ACC112 (cell line): ENCODE measurements around the gene CNNM2.

Experiments
- H2AFZ ChIP-seq: fragments of 200-600 bp; sonication (generic); one replicate; pipeline ENCODE4 v1.6.0; 2017; ENCODE audit warnings: antibody characterized with exemption, low read length; ENCODE audit not compliant: unreplicated experiment
- H3K27ac ChIP-seq: fragments of 200-600 bp; sonication (generic); 2 replicates; pipeline ENCODE4 v1.5.1; 2014; ENCODE audit warnings: low read depth, mild to moderate bottlenecking, antibody characterized with exemption, low read length, moderate library complexity
- H3K27me3 ChIP-seq: fragments of 200-600 bp; sonication (generic); 2 replicates; pipeline ENCODE4 v1.6.1; 2014; ENCODE audit warnings: mild to moderate bottlenecking, antibody characterized with exemption, low read length, moderate library complexity, mixed read lengths; ENCODE audit not compliant: insufficient read depth
- H3K36me3 ChIP-seq: fragments of 200-600 bp; sonication (generic); 2 replicates; pipeline ENCODE4 v1.6.1; 2016; ENCODE audit warnings: mild to moderate bottlenecking, antibody characterized with exemption, low read length, moderate library complexity, mixed read lengths; ENCODE audit not compliant: insufficient read depth
- H3K4me1 ChIP-seq: fragments of 200-600 bp; sonication (generic); one replicate; pipeline ENCODE4 v1.6.1; 2016; ENCODE audit warnings: low read length, mixed read lengths; ENCODE audit not compliant: insufficient read depth, unreplicated experiment, control insufficient read depth
- H3K4me3 ChIP-seq: fragments of 200-600 bp; sonication (generic); 2 replicates; pipeline ENCODE4 v1.5.1; 2014; ENCODE audit warnings: mild to moderate bottlenecking, low read depth, low read length
- H3K79me2 ChIP-seq: fragments of 200-600 bp; sonication (generic); one replicate; pipeline ENCODE4 v1.6.0; 2016; ENCODE audit warnings: low read length; ENCODE audit not compliant: control insufficient read depth, unreplicated experiment, insufficient read depth

Gene CNNM2

GRCh38 chr10:102917962-102918816 is at the start of gene CNNM2:
Gene CNNM2, plus strand, starts transcription at chr10:102918294. Its CDS starts 187 bp downstream, at chr10:102918481.
- H3K4me3 ChIP-seq, result peak within 1 kb of the TSS; percentile 81
- H3K27ac ChIP-seq, result peak within 1 kb of the TSS; percentile 46; the same call in 1 of the 2 replicates
- H3K4me1 ChIP-seq, result peaks cover 21% of the 10 kb centered on the region
- H3K79me2 ChIP-seq, result no peaks in the 10 kb centered on the region
- no peaks in the 10 kb centered on the region for H3K27me3 ChIP-seq
- peak within 1 kb of the TSS; percentile 86 for H2AFZ ChIP-seq
- H3K36me3 ChIP-seq, result no peaks in the 10 kb centered on the region

GRCh38 chr10:102868911-102869257 is 49.2 kb upstream of the CNNM2 start:
- H3K27ac ChIP-seq, result no peak overlapping the region
- no peaks in the 10 kb centered on the region for H3K79me2 ChIP-seq
- no peaks in the 10 kb centered on the region for H3K4me1 ChIP-seq
- H2AFZ ChIP-seq, result peak overlapping the region; percentile 68
- H3K4me3 ChIP-seq, result peak overlapping the region; percentile 72
- H3K27me3 ChIP-seq, result 0 out of 2 replicates have a peak, but pooled peaks cover 5% of the 10 kb centered on the region
- H3K36me3 ChIP-seq, result no peaks in the 10 kb centered on the region

- H2AFZ ChIP-seq, result peak within 1 kb of the TSS; percentile 90
- H3K27ac ChIP-seq, result no peak within 1 kb of the TSS
- peak within 1 kb of the TSS; percentile 72 for H3K4me3 ChIP-seq
- 0 out of 2 replicates have a peak, but pooled peaks cover 5% of the 10 kb centered on the region for H3K27me3 ChIP-seq
- no peaks in the 10 kb centered on the region for H3K36me3 ChIP-seq
- H3K4me1 ChIP-seq, result no peaks in the 10 kb centered on the region
- no peaks in the 10 kb centered on the region for H3K79me2 ChIP-seq
These were observed 48.6 kb upstream of the CNNM2 start, which contains the start of gene AS3MT for GRCh38 chr10:102869258-102870198. Gene AS3MT, plus strand, starts transcription at chr10:102869470. Its CDS starts 123 bp downstream, at chr10:102869593.

GRCh38 chr10:102870221-102870620 is 47.9 kb upstream of the CNNM2 start:
- Histone ChIP-seq H3K4me1 (no peaks in the 10 kb centered on the region), H3K27ac (no peak overlapping the region), H3K36me3 (no peaks in the 10 kb centered on the region), H3K79me2 (no peaks in the 10 kb centered on the region), H2AFZ (no peak overlapping the region), H3K27me3 (0 out of 2 replicates have a peak, but pooled peaks cover 5% of the 10 kb centered on the region), H3K4me3 (peak overlapping the region; percentile 72)

GRCh38 chr10:102872163-102872562 is 45.9 kb upstream of the CNNM2 start:
- no peaks in the 10 kb centered on the region for H3K79me2 ChIP-seq

GRCh38 chr10:102876747-102877153 is 41.3 kb upstream of the CNNM2 start:
- Histone ChIP-seq H3K4me1 (no peaks in the 10 kb centered on the region), H3K27me3 (no peaks in the 10 kb centered on the region), H3K36me3 (no peaks in the 10 kb centered on the region), H2AFZ (no peak overlapping the region), H3K79me2 (no peaks in the 10 kb centered on the region), H3K27ac (no peak overlapping the region), H3K4me3 (no peak overlapping the region)

More at GRCh38 chr10:102872163-102872562, 45.9 kb upstream of the CNNM2 start:
- Histone ChIP-seq H3K4me1 (no peaks in the 10 kb centered on the region), H3K27ac (no peak overlapping the region), H3K36me3 (no peaks in the 10 kb centered on the region), H2AFZ (no peak overlapping the region), H3K27me3 (0 out of 2 replicates have a peak, but pooled peaks cover 5% of the 10 kb centered on the region), H3K4me3 (no peak overlapping the region)

GRCh38 chr10:102878629-102879028 is 39.5 kb upstream of the CNNM2 start:
- Histone ChIP-seq H3K79me2 (no peaks in the 10 kb centered on the region), H3K27ac (no peak overlapping the region), H3K27me3 (no peaks in the 10 kb centered on the region), H3K4me3 (no peak overlapping the region), H3K36me3 (no peaks in the 10 kb centered on the region), H3K4me1 (no peaks in the 10 kb centered on the region), H2AFZ (no peak overlapping the region)

GRCh38 chr10:102880256-102880655 is 37.8 kb upstream of the CNNM2 start:
- Histone ChIP-seq H3K79me2 (no peaks in the 10 kb centered on the region), H3K36me3 (no peaks in the 10 kb centered on the region), H3K27ac (no peak overlapping the region), H3K27me3 (no peaks in the 10 kb centered on the region), H3K4me3 (no peak overlapping the region), H3K4me1 (no peaks in the 10 kb centered on the region), H2AFZ (no peak overlapping the region)

- Histone ChIP-seq H3K27ac (no peak overlapping the region), H3K4me1 (no peaks in the 10 kb centered on the region), H3K4me3 (no peak overlapping the region), H3K27me3 (no peaks in the 10 kb centered on the region), H2AFZ (no peak overlapping the region), H3K36me3 (peaks cover 4% of the 10 kb centered on the region; the same call in 1 of the 2 replicates), H3K79me2 (no peaks in the 10 kb centered on the region)
These were observed 30.0 kb upstream of the CNNM2 start for GRCh38 chr10:102888048-102888447.

GRCh38 chr10:102894466-102895213 is 23.5 kb upstream of the CNNM2 start:
- Histone ChIP-seq H3K4me1 (no peaks in the 10 kb centered on the region), H3K4me3 (no peak overlapping the region), H3K27me3 (no peaks in the 10 kb centered on the region), H3K79me2 (no peaks in the 10 kb centered on the region), H3K27ac (no peak overlapping the region), H3K36me3 (no peaks in the 10 kb centered on the region), H2AFZ (no peak overlapping the region)
